CD4-positive, alpha-beta T cell (primary cell): ENCODE results near the gene TRIB2. TPM values are rescaled to one million over a fixed set of nuclear protein-coding genes. Genes with fewer than 3 reads are reported as not detected.

Experiments
- ATAC-seq: fragments of 200-7000 bp; cut with Tn5 transposase; one replicate; pipeline ENCODE4 v1.10.0; 2022; ENCODE audit warnings: mild to moderate bottlenecking; ENCODE audit not compliant: poor library complexity
- CTCF ChIA-PET: fragments of 350-600 bp; sonication (Branson Sonifier 250); formaldehyde crosslinking; loops from one replicate; lab custom pipeline; 2021; ENCODE audit warnings: antibody characterized with exemption, inconsistent platforms; lab: Charles Lee
- POLR2A ChIA-PET: fragments of 350-600 bp; sonication (Branson Sonifier 250); formaldehyde crosslinking; loops from one replicate; lab custom pipeline; 2021; ENCODE audit warnings: antibody characterized with exemption, inconsistent platforms; lab: Charles Lee
- DNase-seq, 14 experiments: peaks; one replicate each; pipeline ENCODE4 v3.0.0-alpha.2; 2013 to 2020; ENCODE audit warnings: mixed read lengths in 2 of 14
- H3K27ac ChIP-seq, 2 donors: one replicate each; pipeline versions ENCODE4 v1.5.1 to v1.7.0; 2013; ENCODE audit warnings: low read length in 2 of 2, low read depth in 1 of 2, mild to moderate bottlenecking in 1 of 2
- H3K27me3 ChIP-seq, 2 experiments: 1 replicate in 1 of 2; 2 replicates in 1 of 2; pipeline versions ENCODE4 v1.6.1 to v1.7.0; 2013; ENCODE audit warnings: low read length in 2 of 2, control low read depth in 1 of 2, mild to moderate bottlenecking in 1 of 2, moderate library complexity in 1 of 2; ENCODE audit not compliant: insufficient read depth in 2 of 2, control insufficient read depth in 1 of 2
- H3K36me3 ChIP-seq: one replicate; pipeline ENCODE4 v1.6.1; 2013; ENCODE audit warnings: low read length, control low read depth; ENCODE audit not compliant: insufficient read depth
- H3K4me1 ChIP-seq: one replicate; pipeline ENCODE4 v1.6.1; 2013; ENCODE audit warnings: low read length, control low read depth; ENCODE audit not compliant: insufficient read depth
- H3K4me3 ChIP-seq: one replicate; pipeline ENCODE4 v1.5.1; 2013; ENCODE audit warnings: mild to moderate bottlenecking, low read length, moderate library complexity
- H3K9me3 ChIP-seq, 2 experiments: 1 replicate in 1 of 2; 2 replicates in 1 of 2; pipeline versions ENCODE4 v1.6.1 to v1.7.0; 2013; ENCODE audit warnings: low read length in 2 of 2, mild to moderate bottlenecking in 2 of 2, control low read depth in 1 of 2, moderate library complexity in 1 of 2; ENCODE audit not compliant: control insufficient read depth in 1 of 2, insufficient read depth in 1 of 2
- H3K27ac Mint-ChIP-seq: one replicate; pipeline ENCODE4 v1.8.0; 2020; ENCODE audit warnings: mixed read lengths
- H3K27me3 Mint-ChIP-seq: one replicate; pipeline ENCODE4 v1.8.0; 2021; ENCODE audit warnings: mixed read lengths
- H3K36me3 Mint-ChIP-seq: one replicate; pipeline ENCODE4 v1.8.0; 2021; ENCODE audit warnings: low read depth, mixed read lengths
- H3K4me1 Mint-ChIP-seq: one replicate; pipeline ENCODE4 v1.8.0; 2021; ENCODE audit warnings: low read depth, mixed read lengths
- H3K4me3 Mint-ChIP-seq: one replicate; pipeline ENCODE4 v1.8.0; 2020; ENCODE audit warnings: mild to moderate bottlenecking, mixed read lengths
- H3K9me3 Mint-ChIP-seq: one replicate; pipeline ENCODE4 v1.8.0; 2020; ENCODE audit warnings: mixed read lengths
- CTCF ChIP-seq: fragments of 200-600 bp; IDR thresholded peaks from one replicate; pipeline ENCODE4 v1.8.0; 2022; ENCODE audit warnings: antibody characterized with exemption, mild to moderate bottlenecking
- intact Hi-C, 2 experiments: fragments of 100-400 bp; cut with DNase I in 1 of 2; cut with micrococcal nuclease in 1 of 2; formaldehyde crosslinking; loops; one replicate each; pipeline versions ENCODE4 v1.15.1 to v1.9.0; 2023 to 2025; cut with DNase I, micrococcal nuclease
- total RNA-seq, 174 experiments: library from RNA in 2 of 174; stranded (reverse) in 2 of 174; gene quantifications; one replicate each; pipeline ENCODE4 v1.2.3 and lab custom pipeline; 2021 to 2026

Gene TRIB2
- total RNA-seq, 2 experiments from 2014 or later: 91.3 to 102 TPM

- POLR2A ChIA-PET: no interaction called here
- no peak for ATAC-seq
- no peaks in the 10 kb centered on the region for H3K36me3 ChIP-seq
- CTCF ChIA-PET: no interaction called here
- no peak for DNase-seq
- no peak for TF ChIP-seq CTCF
- no peak overlapping the region for H3K27ac Mint-ChIP-seq
- peaks cover 5% of the 10 kb centered on the region for H3K4me1 Mint-ChIP-seq
- no peaks in the 10 kb centered on the region for H3K9me3 ChIP-seq
- H3K9me3 Mint-ChIP-seq: no peaks in the 10 kb centered on the region
- H3K27me3 Mint-ChIP-seq: no peaks in the 10 kb centered on the region
- H3K27me3 ChIP-seq: peaks cover 0 to 2% of the 10 kb centered on the region in 2 experiments
- H3K4me1 ChIP-seq: no peaks in the 10 kb centered on the region
- no peak overlapping the region for H3K4me3 Mint-ChIP-seq
- no peak overlapping the region for H3K27ac ChIP-seq
- H3K4me3 ChIP-seq: no peak overlapping the region
- intact Hi-C loops: no loop called here
- no peaks in the 10 kb centered on the region for H3K36me3 Mint-ChIP-seq
These were observed 59.8 kb downstream of the TRIB2 start for GRCh38 chr2:12776521-12776961.

- POLR2A ChIA-PET: interaction anchor here (0.6 kb wide), 2 partner anchors 120 to 253 kb away, joined by 3 read pairs; no protein-coding TSS in a partner anchor
- no peak overlapping the region for H3K4me3 ChIP-seq
- H3K27ac Mint-ChIP-seq: no peak overlapping the region
- peaks cover 5% of the 10 kb centered on the region for H3K4me1 Mint-ChIP-seq
- no peaks in the 10 kb centered on the region for H3K36me3 Mint-ChIP-seq
- ATAC-seq: no peak
- DNase-seq: no peak
- H3K9me3 Mint-ChIP-seq: no peaks in the 10 kb centered on the region
- no peak overlapping the region for H3K4me3 Mint-ChIP-seq
- H3K36me3 ChIP-seq: no peaks in the 10 kb centered on the region
- no peak overlapping the region for H3K27ac ChIP-seq
- H3K27me3 ChIP-seq: no peaks in the 10 kb centered on the region
- CTCF ChIA-PET: no interaction called here
- no peaks in the 10 kb centered on the region for H3K27me3 Mint-ChIP-seq
- H3K4me1 ChIP-seq: no peaks in the 10 kb centered on the region
- H3K9me3 ChIP-seq: no peaks in the 10 kb centered on the region
- intact Hi-C loops: no loop called here
- no peak for TF ChIP-seq CTCF
These were observed 61.6 kb downstream of the TRIB2 start for GRCh38 chr2:12778369-12778768.

- no peaks in the 10 kb centered on the region for H3K27me3 ChIP-seq
- no peak overlapping the region for H3K27ac ChIP-seq
- H3K4me1 Mint-ChIP-seq: peaks cover 5% of the 10 kb centered on the region
- TF ChIP-seq CTCF: no peak
- POLR2A ChIA-PET: interaction anchor here (0.6 kb wide), 2 partner anchors 120 to 253 kb away, joined by 3 read pairs; no protein-coding TSS in a partner anchor
- no peak overlapping the region for H3K4me3 ChIP-seq
- ATAC-seq: no peak
- no peaks in the 10 kb centered on the region for H3K9me3 Mint-ChIP-seq
- H3K36me3 Mint-ChIP-seq: no peaks in the 10 kb centered on the region
- CTCF ChIA-PET: no interaction called here
- intact Hi-C loops: no loop called here
- no peaks in the 10 kb centered on the region for H3K9me3 ChIP-seq
- no peaks in the 10 kb centered on the region for H3K27me3 Mint-ChIP-seq
- H3K36me3 ChIP-seq: no peaks in the 10 kb centered on the region
- no peak overlapping the region for H3K4me3 Mint-ChIP-seq
- H3K27ac Mint-ChIP-seq: no peak overlapping the region
- H3K4me1 ChIP-seq: no peaks in the 10 kb centered on the region
- DNase-seq: no peak
These were observed 62.3 kb downstream of the TRIB2 start for GRCh38 chr2:12778811-12779579.
